ENCODE data around the gene STK35.
"Not testable (repeated sequence)": the region's sequence is repeated elsewhere in the genome, so short reads cannot be mapped to it uniquely, and the experiment has no call there.

The STK35 gene

DNA sequence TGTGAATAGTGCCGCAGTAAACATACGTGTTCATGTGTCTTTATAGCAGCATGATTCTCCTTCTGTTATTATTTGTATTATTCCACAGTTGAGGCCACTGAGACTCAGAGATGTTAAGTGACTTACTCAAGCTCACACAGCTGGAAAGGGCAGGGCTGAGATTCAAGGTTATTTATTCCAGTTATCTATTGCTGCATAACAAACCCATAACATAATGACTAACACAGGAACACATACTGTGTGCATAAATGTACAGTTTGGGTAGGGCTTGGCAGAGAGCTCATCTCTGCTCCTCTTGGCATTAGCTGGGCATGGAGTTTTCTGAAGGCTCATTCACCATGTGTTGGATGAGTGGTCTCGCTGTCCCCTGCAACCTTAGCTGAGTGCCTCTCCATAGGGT lies 68.8 kb downstream of the STK35 start:
- TF ChIP-seq, protein P1, sequence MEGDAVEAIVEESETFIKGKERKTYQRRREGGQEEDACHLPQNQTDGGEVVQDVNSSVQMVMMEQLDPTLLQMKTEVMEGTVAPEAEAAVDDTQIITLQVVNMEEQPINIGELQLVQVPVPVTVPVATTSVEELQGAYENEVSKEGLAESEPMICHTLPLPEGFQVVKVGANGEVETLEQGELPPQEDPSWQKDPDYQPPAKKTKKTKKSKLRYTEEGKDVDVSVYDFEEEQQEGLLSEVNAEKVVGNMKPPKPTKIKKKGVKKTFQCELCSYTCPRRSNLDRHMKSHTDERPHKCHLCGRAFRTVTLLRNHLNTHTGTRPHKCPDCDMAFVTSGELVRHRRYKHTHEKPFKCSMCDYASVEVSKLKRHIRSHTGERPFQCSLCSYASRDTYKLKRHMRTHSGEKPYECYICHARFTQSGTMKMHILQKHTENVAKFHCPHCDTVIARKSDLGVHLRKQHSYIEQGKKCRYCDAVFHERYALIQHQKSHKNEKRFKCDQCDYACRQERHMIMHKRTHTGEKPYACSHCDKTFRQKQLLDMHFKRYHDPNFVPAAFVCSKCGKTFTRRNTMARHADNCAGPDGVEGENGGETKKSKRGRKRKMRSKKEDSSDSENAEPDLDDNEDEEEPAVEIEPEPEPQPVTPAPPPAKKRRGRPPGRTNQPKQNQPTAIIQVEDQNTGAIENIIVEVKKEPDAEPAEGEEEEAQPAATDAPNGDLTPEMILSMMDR (IDR thresholded peaks at IDR 0.05; ENCODE audit: low read length): no peak
- no peak for TF ChIP-seq EZH2 (optimal IDR thresholded peaks at IDR 0.05; ENCODE audit: low read depth, low read length)
- no peak for TF ChIP-seq EZH2phosphoT487 (IDR thresholded peaks at IDR 0.05; ENCODE audit: low read length)
- no peaks in the 10 kb centered on the region for H3K9me2 ChIP-seq (replicated peaks; ENCODE audit: insufficient read depth, low read length)
- H3K27me3 ChIP-seq (replicated peaks; ENCODE audit: insufficient read depth, low read length): no peaks in the 10 kb centered on the region
- no peaks in the 10 kb centered on the region for H3K79me2 ChIP-seq (ENCODE audit: low read length)
- no peak overlapping the region for H3K4me2 ChIP-seq (ENCODE audit: low read depth, low read length)
- no peak overlapping the region for H3K27ac ChIP-seq (ENCODE audit: low read length)
- H2AFZ ChIP-seq (ENCODE audit: low read length): no peak overlapping the region
- H3K36me3 ChIP-seq (replicated peaks; ENCODE audit: insufficient read depth, low read length): no peaks in the 10 kb centered on the region
- H3K4me1 ChIP-seq (ENCODE audit: low read length): no peaks in the 10 kb centered on the region
- no peak for DNase-seq
- H4K20me1 ChIP-seq (ENCODE audit: insufficient read depth, low read length): no peaks in the 10 kb centered on the region
- no peak overlapping the region for H3K9ac ChIP-seq (ENCODE audit: low read length)
- no peaks in the 10 kb centered on the region for H3K9me3 ChIP-seq (replicated peaks; ENCODE audit: insufficient read depth, low read length)
- no peaks in the 10 kb centered on the region for H3F3A ChIP-seq (ENCODE audit: insufficient read depth, low read length)
- no peak overlapping the region for H3K4me3 ChIP-seq (ENCODE audit: low read length)

DNA sequence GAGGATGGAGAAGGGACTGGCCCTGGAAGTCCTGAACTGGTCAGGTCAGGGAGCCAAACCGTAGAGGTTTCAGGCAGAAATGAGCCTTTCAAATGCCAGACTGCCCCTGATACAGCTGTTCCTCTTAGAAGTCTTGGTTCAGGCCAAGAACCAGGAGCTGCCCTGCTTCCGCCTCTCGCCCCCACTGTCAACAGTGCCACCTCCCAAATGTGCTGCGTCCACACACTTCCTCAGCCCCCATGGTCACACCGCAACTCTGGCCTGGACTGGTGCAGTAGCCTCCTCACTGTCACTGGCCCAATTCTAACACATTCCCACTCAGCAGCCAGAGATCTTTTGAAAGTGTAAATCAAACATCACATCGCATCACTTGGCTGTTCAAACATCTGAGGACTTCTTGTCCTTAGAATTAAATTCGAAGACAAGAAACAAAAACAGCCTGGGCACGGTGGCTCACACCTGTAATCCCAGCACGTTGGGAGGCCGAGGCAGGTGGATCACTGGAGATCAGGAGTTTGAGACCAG lies 69.7 kb downstream of the STK35 start:
- Histone ChIP-seq H3K79me2 (ENCODE audit: low read length) (no peaks in the 10 kb centered on the region), H3K9me3 (replicated peaks; ENCODE audit: insufficient read depth, low read length) (no peaks in the 10 kb centered on the region), H2AFZ (ENCODE audit: low read length) (no peak overlapping the region), H3K9ac (ENCODE audit: low read length) (no peak overlapping the region), H3K27me3 (replicated peaks; ENCODE audit: insufficient read depth, low read length) (no peaks in the 10 kb centered on the region), H3K4me2 (ENCODE audit: low read depth, low read length) (no peak overlapping the region), H3K9me2 (replicated peaks; ENCODE audit: insufficient read depth, low read length) (no peaks in the 10 kb centered on the region), H4K20me1 (ENCODE audit: insufficient read depth, low read length) (no peaks in the 10 kb centered on the region), H3K36me3 (replicated peaks; ENCODE audit: insufficient read depth, low read length) (no peaks in the 10 kb centered on the region), H3K4me3 (ENCODE audit: low read length) (no peak overlapping the region), H3K27ac (ENCODE audit: low read length) (no peak overlapping the region), H3K4me1 (ENCODE audit: low read length) (no peaks in the 10 kb centered on the region), H3F3A (ENCODE audit: insufficient read depth, low read length) (no peaks in the 10 kb centered on the region)
- DNase-seq: no peak
- TF ChIP-seq EZH2 (optimal IDR thresholded peaks at IDR 0.05; ENCODE audit: low read depth, low read length): no peak
- no peak for TF ChIP-seq EZH2phosphoT487 (IDR thresholded peaks at IDR 0.05; ENCODE audit: low read length)
- TF ChIP-seq, protein P1 (IDR thresholded peaks at IDR 0.05; ENCODE audit: low read length): no peak

DNA sequence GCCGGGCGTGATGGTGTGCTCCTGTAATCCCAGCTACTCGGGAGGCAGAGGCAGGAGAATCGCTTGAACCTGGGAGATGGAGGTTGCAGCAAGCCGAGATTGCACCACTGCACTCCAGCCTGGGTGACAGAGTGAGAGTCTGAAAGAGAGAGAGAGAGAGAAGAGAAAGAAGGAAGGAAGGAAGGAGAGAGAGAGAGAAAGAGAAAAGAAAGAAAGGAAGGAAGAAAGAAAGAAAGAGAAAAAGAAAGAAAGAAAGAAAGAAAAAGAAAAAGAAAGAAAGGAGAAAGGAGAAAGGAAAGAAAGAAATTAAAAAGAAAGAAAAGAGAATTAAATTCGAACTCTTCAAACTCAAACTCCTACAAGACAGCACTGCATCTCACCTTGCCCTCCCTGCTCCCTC lies 70.2 kb downstream of the STK35 start:
- not testable (repeated sequence) for H3K27ac ChIP-seq (ENCODE audit: low read length); H2AFZ ChIP-seq (ENCODE audit: low read length); H3F3A ChIP-seq (ENCODE audit: insufficient read depth, low read length); H3K4me2 ChIP-seq (ENCODE audit: low read depth, low read length); H3K9me3 ChIP-seq (replicated peaks; ENCODE audit: insufficient read depth, low read length); DNase-seq; H3K36me3 ChIP-seq (replicated peaks; ENCODE audit: insufficient read depth, low read length); H3K9me2 ChIP-seq (replicated peaks; ENCODE audit: insufficient read depth, low read length); H3K9ac ChIP-seq (ENCODE audit: low read length); H3K79me2 ChIP-seq (ENCODE audit: low read length); H3K27me3 ChIP-seq (replicated peaks; ENCODE audit: insufficient read depth, low read length); H4K20me1 ChIP-seq (ENCODE audit: insufficient read depth, low read length); H3K4me1 ChIP-seq (ENCODE audit: low read length); H3K4me3 ChIP-seq (ENCODE audit: low read length)

DNA sequence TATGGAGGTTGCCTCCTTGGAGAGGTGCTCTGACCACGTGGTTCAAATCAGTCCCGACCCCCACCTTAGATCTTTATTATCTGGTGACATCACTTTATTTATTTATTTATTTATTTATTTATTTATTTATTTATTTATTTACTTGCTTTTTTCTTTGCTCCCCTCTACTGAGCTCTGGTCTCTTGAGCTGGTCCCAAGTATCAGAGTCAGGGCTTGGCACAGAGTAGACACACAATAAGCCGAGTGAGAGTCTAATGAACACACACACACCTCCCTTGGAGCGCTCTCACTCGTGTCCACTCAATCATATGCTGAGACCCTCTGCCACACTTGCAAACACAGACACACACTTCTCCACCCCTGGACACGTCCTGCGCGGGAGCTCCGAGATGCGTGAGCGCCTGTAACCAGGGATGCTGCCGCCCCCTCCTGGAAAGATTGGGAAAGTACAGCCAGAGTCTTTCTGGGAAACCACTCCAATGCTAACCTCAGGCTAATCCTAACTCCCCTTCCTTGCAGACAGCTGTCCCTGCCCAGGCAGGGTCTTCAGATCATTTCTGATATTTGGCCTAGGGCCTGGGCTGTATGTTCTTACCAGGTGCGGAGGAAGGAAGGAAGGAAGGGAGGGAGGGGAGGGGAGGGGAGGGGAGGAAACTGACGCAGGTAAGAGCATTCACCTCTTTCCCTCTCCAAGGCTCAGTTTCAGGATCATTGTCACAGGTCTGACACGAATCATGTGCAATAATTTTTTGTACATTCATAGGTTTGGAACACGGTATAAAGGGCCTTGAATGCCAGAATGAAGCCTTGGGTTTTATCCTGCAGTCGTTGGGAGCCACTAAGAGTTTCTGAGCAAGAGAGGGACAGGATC lies 70.9 kb downstream of the STK35 start:
- H3K9ac ChIP-seq (ENCODE audit: low read length): no peak overlapping the region

More for the DNA sequence above, 70.9 kb downstream of the STK35 start:
- H3K79me2 ChIP-seq (ENCODE audit: low read length): no peaks in the 10 kb centered on the region
- H3K27ac ChIP-seq (ENCODE audit: low read length): no peak overlapping the region
- no peak overlapping the region for H2AFZ ChIP-seq (ENCODE audit: low read length)
- no peaks in the 10 kb centered on the region for H4K20me1 ChIP-seq (ENCODE audit: insufficient read depth, low read length)
- no peaks in the 10 kb centered on the region for H3F3A ChIP-seq (ENCODE audit: insufficient read depth, low read length)
- TF ChIP-seq EZH2 (optimal IDR thresholded peaks at IDR 0.05; ENCODE audit: low read depth, low read length) (no peak), EZH2phosphoT487 (IDR thresholded peaks at IDR 0.05; ENCODE audit: low read length) (no peak)
- TF ChIP-seq, protein P1 (IDR thresholded peaks at IDR 0.05; ENCODE audit: low read length): peak; percentile 91
- no peaks in the 10 kb centered on the region for H3K4me1 ChIP-seq (ENCODE audit: low read length)
- no peaks in the 10 kb centered on the region for H3K9me2 ChIP-seq (replicated peaks; ENCODE audit: insufficient read depth, low read length)
- H3K4me3 ChIP-seq (ENCODE audit: low read length): peak overlapping the region; percentile 35; the same call in 1 of the 2 replicates
- H3K27me3 ChIP-seq (replicated peaks; ENCODE audit: insufficient read depth, low read length): no peaks in the 10 kb centered on the region
- no peaks in the 10 kb centered on the region for H3K36me3 ChIP-seq (replicated peaks; ENCODE audit: insufficient read depth, low read length)
- DNase-seq: peak; percentile 63
- H3K9me3 ChIP-seq (replicated peaks; ENCODE audit: insufficient read depth, low read length): no peaks in the 10 kb centered on the region
- H3K4me2 ChIP-seq (ENCODE audit: low read depth, low read length): peak overlapping the region; percentile 71

Data from MM.1S (cell line).